Uterus (tissue), 2 donors: ENCODE results near the gene EXOSC3.

Source experiments
- POLR2A ChIP-seq, 2 donors: fragments of 450-650 bp; IDR thresholded peaks; one replicate each; pipeline ENCODE4 v1.6.1; 2016; ENCODE audit warnings: antibody characterized with exemption in 2 of 2, mild to moderate bottlenecking in 1 of 2, moderate library complexity in 1 of 2
- TF ChIP-seq, protein P1 (sequence below), 4 experiments: fragments of 200-600 bp in 2 of 4; fragments of 450-650 bp in 2 of 4; sonication (generic) in 2 of 4; IDR thresholded peaks; one replicate each; pipeline ENCODE4 v1.5.1; 2016 to 2019; ENCODE audit warnings: antibody characterized with exemption in 4 of 4, mild to moderate bottlenecking in 2 of 4, moderate library complexity in 1 of 4

DNA sequence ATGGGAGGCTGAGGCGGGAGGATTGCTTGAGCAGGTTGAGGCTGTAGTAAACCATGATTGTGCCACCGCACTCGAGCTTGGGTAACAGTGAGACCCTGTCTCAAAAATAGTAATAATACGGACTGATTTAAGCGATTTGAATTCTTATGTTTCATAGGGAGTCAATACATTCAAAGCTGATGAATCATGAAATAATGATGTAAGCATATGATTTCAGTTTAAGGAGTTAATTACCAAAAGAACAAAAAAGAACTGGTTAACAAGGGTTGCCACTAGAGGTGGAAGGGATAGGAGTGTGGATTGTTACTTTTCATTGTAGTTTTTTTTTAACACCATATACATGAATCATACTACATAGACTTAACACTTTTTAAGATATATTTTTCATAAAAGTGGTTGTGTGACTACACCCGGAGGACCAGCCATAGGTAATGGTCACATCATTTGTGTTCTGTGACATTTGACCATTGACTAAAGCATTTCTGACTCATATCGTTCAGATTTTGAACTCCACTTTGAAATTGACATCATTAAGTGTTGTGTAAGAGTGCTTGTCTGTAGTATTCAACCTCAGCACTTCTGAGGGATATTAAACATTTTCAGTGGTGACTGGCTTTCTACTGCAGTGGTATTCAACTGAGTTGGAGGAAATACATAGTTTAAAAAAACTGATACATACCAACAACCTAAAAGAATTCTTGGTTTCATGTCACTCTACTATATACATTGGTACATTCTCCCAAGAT lies 24.3 kb downstream of the EXOSC3 start:
- no peak for TF ChIP-seq POLR2A (IDR thresholded peaks at IDR 0.05)
- TF ChIP-seq, protein P1, sequence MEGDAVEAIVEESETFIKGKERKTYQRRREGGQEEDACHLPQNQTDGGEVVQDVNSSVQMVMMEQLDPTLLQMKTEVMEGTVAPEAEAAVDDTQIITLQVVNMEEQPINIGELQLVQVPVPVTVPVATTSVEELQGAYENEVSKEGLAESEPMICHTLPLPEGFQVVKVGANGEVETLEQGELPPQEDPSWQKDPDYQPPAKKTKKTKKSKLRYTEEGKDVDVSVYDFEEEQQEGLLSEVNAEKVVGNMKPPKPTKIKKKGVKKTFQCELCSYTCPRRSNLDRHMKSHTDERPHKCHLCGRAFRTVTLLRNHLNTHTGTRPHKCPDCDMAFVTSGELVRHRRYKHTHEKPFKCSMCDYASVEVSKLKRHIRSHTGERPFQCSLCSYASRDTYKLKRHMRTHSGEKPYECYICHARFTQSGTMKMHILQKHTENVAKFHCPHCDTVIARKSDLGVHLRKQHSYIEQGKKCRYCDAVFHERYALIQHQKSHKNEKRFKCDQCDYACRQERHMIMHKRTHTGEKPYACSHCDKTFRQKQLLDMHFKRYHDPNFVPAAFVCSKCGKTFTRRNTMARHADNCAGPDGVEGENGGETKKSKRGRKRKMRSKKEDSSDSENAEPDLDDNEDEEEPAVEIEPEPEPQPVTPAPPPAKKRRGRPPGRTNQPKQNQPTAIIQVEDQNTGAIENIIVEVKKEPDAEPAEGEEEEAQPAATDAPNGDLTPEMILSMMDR (IDR thresholded peaks at IDR 0.05), result no peak
